ENCODE results near the gene HPSE2. TPM values are rescaled to one million over a fixed set of nuclear protein-coding genes. Genes with fewer than 3 reads are reported as not detected.

Gene HPSE2
- total and polyA plus RNA-seq, 2 experiments from 2014 or later, result 0.10 to 0.24 TPM

GRCh38 chr10:98586096-98586495 lies 649.6 kb downstream of the HPSE2 start (continued):
- TF ChIP-seq REST (IDR thresholded peaks at IDR 0.05; ENCODE audit: unreplicated experiment), result no peak
- no peak for TF ChIP-seq ETS1 (IDR thresholded peaks at IDR 0.05)

- Histone ChIP-seq H3K4me2 (no peak overlapping the region), H3K4me3 (no peak overlapping the region), H3K79me2 (replicated peaks; ENCODE audit: insufficient read depth) (no peaks in the 10 kb centered on the region), H3F3A (replicated peaks; ENCODE audit: low read depth) (no peaks in the 10 kb centered on the region), H2AFZ (no peak overlapping the region), H4K20me1 (replicated peaks; ENCODE audit: insufficient read depth) (no peaks in the 10 kb centered on the region), H3K27me3 (ENCODE audit: insufficient read depth) (no peaks in the 10 kb centered on the region), H3K27ac (ENCODE audit: low read depth) (no peak overlapping the region), H3K4me1 (ENCODE audit: insufficient read depth) (no peaks in the 10 kb centered on the region), H3K9me2 (ENCODE audit: insufficient read depth) (no peaks in the 10 kb centered on the region), H3K36me3 (ENCODE audit: insufficient read depth) (no peaks in the 10 kb centered on the region)
- DNase-seq (ENCODE audit: low spot score) (no peak), ATAC-seq (no peak)
- Mint-ChIP-seq H3K36me3 (ENCODE audit: low read depth) (no peaks in the 10 kb centered on the region), H3K27me3 (ENCODE audit: insufficient read depth, low read depth, poor library complexity) (peaks cover 4% of the 10 kb centered on the region), H3K27ac (no peak overlapping the region), H3K9me3 (no peaks in the 10 kb centered on the region), H3K4me1 (peaks cover 4% of the 10 kb centered on the region; the same call in 1 of the 3 replicates), H3K4me3 (no peak overlapping the region)
- TF ChIP-seq NANOG (IDR thresholded peaks at IDR 0.05; ENCODE audit: borderline replicate concordance) (no peak), EZH2phosphoT487 (IDR thresholded peaks at IDR 0.05; ENCODE audit: unreplicated experiment) (no peak), REST (IDR thresholded peaks at IDR 0.05; ENCODE audit: unreplicated experiment) (no peak), EZH2 (IDR thresholded peaks at IDR 0.05; ENCODE audit: low read depth, unreplicated experiment) (no peak), STAT1 (IDR thresholded peaks at IDR 0.05; ENCODE audit: unreplicated experiment) (no peak), ZNF331 (CRISPR knock-in tag; IDR thresholded peaks at IDR 0.05; ENCODE audit: low read depth) (no peak), CREB1 (CRISPR knock-in tag; IDR thresholded peaks at IDR 0.05; ENCODE audit: low read depth) (no peak), CTCF (conservative IDR thresholded peaks at IDR 0.05; ENCODE audit: low read depth in 2 of 2) (no peak)
These were observed 653.3 kb downstream of the HPSE2 start for GRCh38 chr10:98582363-98582762.

All from GM23338 (cell line).